KMS-11 (cell line): Measurements from ENCODE around the gene DIABLO.
A peak's percentile ranks its signal among the peaks of the same experiment; 100 is the strongest.

Experiments
- H2AFZ ChIP-seq: fragments of 200-600 bp; sonication (generic); 2 replicates; pipeline ENCODE4 v1.6.1; 2016; ENCODE audit warnings: antibody characterized with exemption, mixed run types, low read depth
- H3K27ac ChIP-seq: fragments of 200-600 bp; sonication (generic); 2 replicates; pipeline ENCODE4 v1.6.1; 2016; ENCODE audit warnings: mild to moderate bottlenecking, mixed run types
- H3K27me3 ChIP-seq: fragments of 200-600 bp; sonication (generic); 2 replicates; pipeline ENCODE4 v1.6.1; 2017; ENCODE audit warnings: mild to moderate bottlenecking, low read depth, mixed run types, moderate library complexity; ENCODE audit not compliant: insufficient read depth
- H3K36me3 ChIP-seq: fragments of 200-600 bp; sonication (generic); 2 replicates; pipeline ENCODE4 v1.6.1; 2017; ENCODE audit warnings: mild to moderate bottlenecking, mixed run types; ENCODE audit not compliant: insufficient read depth
- H3K4me1 ChIP-seq: fragments of 200-600 bp; sonication (generic); 2 replicates; pipeline ENCODE4 v1.6.1; 2016; ENCODE audit warnings: mild to moderate bottlenecking, low read depth, mixed run types; ENCODE audit not compliant: poor library complexity, severe bottlenecking
- H3K4me2 ChIP-seq: fragments of 200-600 bp; sonication (generic); 2 replicates; pipeline ENCODE4 v1.7.0; 2016; ENCODE audit warnings: mild to moderate bottlenecking, mixed run types
- H3K4me3 ChIP-seq: fragments of 200-600 bp; sonication (generic); IDR thresholded peaks from 2 replicates; pipeline ENCODE4 v1.6.1; 2017; ENCODE audit warnings: low read depth, low read length, mixed read lengths; ENCODE audit not compliant: insufficient read depth
- H3K79me2 ChIP-seq: fragments of 200-600 bp; sonication (generic); 2 replicates; pipeline ENCODE4 v1.6.1; 2016; ENCODE audit warnings: low read depth, mixed run types; ENCODE audit not compliant: insufficient read depth
- H3K9ac ChIP-seq: fragments of 200-600 bp; sonication (generic); 2 replicates; pipeline ENCODE4 v1.6.1; 2016; ENCODE audit warnings: mild to moderate bottlenecking, mixed run types
- H4K20me1 ChIP-seq: fragments of 200-600 bp; sonication (generic); 2 replicates; pipeline ENCODE4 v1.6.1; 2016; ENCODE audit warnings: mild to moderate bottlenecking, mixed run types; ENCODE audit not compliant: insufficient read depth
- TF ChIP-seq, protein P1 (sequence below): fragments of 200-600 bp; sonication (generic); conservative IDR thresholded peaks from 2 replicates; pipeline ENCODE4 v1.6.1; 2017; ENCODE audit warnings: low read depth, mild to moderate bottlenecking, antibody characterized with exemption, low read length, moderate library complexity, mixed read lengths

Gene DIABLO

DNA sequence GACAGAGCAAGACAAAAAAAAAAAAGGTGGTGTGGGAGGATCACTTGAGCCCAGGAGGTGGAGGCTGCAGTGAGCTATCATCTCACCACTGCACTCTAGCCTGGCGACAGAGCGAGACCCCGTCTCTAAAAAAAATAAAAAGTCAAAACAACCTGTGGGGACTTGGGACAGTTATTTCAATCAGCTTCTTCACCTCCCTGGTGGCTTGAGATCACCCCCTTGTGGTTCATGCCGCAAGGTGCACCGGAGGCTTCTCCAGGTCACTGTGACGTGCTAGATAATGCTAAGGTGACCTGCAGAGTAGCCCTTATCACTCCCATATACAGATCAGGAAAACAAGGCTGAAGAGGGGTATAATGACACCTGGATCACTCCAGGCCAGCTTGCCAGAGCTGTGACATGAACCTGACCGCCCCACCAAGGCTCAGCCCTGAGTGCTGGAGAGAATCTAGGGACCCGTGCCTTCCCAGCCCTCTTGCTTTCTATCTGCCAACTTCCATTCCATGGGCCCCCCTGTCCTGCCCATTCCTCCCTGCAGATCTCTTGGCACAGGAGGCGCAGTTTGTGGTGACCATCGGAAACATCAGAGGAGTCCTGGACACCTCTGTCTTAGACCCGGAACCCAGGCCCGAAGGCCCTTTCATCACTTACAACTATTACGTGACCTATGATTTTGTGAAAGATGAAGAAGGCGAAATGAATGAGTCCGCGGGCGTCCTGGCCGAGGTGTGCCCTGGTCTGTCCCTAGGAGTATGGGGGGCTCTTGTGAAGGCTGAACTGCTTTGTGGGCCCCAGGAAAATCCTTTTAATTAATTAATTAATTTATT lies 34.8 kb downstream of the DIABLO start:
- Histone ChIP-seq H3K4me3 (no peak overlapping the region), H3K9ac (no peak overlapping the region), H3K4me2 (no peak overlapping the region), H3K79me2 (no peaks in the 10 kb centered on the region), H3K4me1 (no peaks in the 10 kb centered on the region), H2AFZ (peak overlapping the region; percentile 41; the same call in 1 of the 2 replicates), H3K27ac (no peak overlapping the region), H3K36me3 (no peaks in the 10 kb centered on the region), H4K20me1 (no peaks in the 10 kb centered on the region), H3K27me3 (no peaks in the 10 kb centered on the region)
- TF ChIP-seq, protein P1, sequence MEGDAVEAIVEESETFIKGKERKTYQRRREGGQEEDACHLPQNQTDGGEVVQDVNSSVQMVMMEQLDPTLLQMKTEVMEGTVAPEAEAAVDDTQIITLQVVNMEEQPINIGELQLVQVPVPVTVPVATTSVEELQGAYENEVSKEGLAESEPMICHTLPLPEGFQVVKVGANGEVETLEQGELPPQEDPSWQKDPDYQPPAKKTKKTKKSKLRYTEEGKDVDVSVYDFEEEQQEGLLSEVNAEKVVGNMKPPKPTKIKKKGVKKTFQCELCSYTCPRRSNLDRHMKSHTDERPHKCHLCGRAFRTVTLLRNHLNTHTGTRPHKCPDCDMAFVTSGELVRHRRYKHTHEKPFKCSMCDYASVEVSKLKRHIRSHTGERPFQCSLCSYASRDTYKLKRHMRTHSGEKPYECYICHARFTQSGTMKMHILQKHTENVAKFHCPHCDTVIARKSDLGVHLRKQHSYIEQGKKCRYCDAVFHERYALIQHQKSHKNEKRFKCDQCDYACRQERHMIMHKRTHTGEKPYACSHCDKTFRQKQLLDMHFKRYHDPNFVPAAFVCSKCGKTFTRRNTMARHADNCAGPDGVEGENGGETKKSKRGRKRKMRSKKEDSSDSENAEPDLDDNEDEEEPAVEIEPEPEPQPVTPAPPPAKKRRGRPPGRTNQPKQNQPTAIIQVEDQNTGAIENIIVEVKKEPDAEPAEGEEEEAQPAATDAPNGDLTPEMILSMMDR = peak; percentile 62

DNA sequence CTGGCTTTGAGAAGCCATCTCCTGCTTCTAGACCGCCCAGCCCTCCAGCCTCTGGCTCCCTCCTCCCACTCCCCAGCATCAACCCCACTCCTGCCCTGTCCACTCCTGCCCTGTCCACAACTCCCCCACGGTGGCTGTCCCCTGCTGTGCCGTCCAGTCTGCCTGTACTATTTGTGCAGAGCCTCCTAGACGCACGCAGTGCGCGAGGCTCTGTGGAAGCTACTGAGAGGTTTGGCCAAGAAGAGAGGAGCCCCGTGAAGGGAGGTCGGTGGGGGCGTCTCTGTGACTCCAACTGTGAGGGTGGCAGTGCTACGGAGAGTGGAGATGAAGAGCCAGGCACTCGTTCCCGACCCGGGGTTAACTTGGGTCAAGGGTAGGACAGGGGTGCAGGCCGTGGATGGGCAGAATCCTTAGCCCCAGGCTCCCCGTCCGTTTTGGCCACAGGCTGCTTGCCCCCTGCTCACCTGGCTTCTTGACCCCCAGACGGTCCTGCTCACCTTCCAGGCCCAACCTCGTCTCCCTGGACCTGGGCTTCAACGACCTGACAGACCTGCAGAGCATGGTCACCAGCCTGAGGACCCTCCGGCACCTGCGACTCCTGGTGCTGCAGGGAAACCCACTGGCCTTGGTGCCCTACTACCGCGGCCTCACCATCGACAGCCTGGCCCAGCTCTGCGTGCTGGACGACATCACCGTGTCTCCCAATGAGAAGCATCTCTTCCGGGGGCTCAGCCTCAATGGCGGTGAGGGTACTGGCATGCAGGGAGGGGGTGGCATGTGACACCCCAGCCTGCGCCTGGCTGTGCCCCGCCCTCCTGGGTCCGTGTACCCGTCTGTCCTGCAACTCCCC lies 36.0 kb downstream of the DIABLO start:
- Histone ChIP-seq H3K4me1 (no peaks in the 10 kb centered on the region), H3K79me2 (no peaks in the 10 kb centered on the region), H2AFZ (no peak overlapping the region), H3K27me3 (no peaks in the 10 kb centered on the region), H3K27ac (no peak overlapping the region), H3K36me3 (no peaks in the 10 kb centered on the region), H3K9ac (no peak overlapping the region), H4K20me1 (no peaks in the 10 kb centered on the region), H3K4me2 (no peak overlapping the region), H3K4me3 (no peak overlapping the region)
- TF ChIP-seq, protein P1 = no peak

DNA sequence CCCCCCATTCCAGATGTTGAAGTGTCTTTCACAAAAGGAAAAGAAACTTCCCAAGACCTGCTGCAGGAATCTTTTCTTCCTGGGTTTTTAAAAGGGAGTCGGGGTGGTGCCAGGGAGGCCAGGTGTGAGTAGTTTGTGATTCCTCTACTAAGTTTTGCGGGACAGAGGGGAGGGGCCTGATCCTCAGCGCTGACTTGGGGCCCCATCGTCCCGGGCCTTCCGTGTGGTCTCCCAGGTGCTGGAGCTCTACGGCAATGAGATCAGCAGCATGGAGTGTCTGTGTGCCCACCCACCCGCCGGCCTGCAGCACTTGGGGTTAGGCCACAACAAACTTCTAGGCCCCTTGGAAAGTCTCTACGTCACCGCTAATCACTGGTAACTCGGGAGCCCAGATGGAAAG lies 38.4 kb downstream of the DIABLO start:
- Histone ChIP-seq H3K9ac (no peak overlapping the region), H3K79me2 (no peaks in the 10 kb centered on the region), H3K27ac (no peak overlapping the region), H3K27me3 (no peaks in the 10 kb centered on the region), H3K4me1 (no peaks in the 10 kb centered on the region), H3K36me3 (no peaks in the 10 kb centered on the region), H4K20me1 (no peaks in the 10 kb centered on the region), H3K4me3 (no peak overlapping the region), H3K4me2 (no peak overlapping the region), H2AFZ (no peak overlapping the region)
- TF ChIP-seq, protein P1 = no peak

DNA sequence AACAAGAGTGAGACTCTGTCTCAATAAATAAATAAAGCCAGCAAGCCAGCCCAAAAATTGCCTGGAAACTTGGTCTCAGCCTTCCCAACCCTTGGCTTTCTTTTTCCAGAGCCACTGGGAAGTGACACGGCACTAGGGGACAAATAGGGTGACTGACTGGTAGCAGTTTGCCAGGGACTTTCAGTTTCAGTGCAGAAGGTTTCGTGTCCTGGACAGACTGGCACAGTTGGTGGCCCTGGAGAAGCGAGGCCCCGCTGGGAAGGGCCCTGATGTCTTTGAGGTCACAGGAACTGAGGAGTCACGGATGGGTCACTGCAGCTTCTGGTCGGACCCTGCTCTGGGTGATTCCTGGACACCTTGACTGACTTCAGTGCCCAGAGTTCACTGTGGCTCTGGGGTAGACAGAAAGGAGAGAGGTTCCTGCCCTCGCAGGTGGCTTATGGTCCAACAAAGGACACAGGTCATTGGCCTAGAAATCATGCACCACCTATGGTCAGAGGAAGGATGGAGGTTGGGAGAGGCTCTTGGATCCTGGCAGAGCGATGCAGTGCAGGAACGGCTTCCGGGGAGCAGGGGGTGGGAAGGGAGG lies 40.3 kb downstream of the DIABLO start:
- no peaks in the 10 kb centered on the region for H4K20me1 ChIP-seq
- H3K36me3 ChIP-seq = no peaks in the 10 kb centered on the region
- TF ChIP-seq, protein P1 = no peak
- H3K79me2 ChIP-seq = no peaks in the 10 kb centered on the region
- H2AFZ ChIP-seq = no peak overlapping the region
- H3K4me1 ChIP-seq = no peaks in the 10 kb centered on the region
- H3K27ac ChIP-seq = no peak overlapping the region
- H3K9ac ChIP-seq = no peak overlapping the region
- no peak overlapping the region for H3K4me2 ChIP-seq
- H3K27me3 ChIP-seq = no peaks in the 10 kb centered on the region
- H3K4me3 ChIP-seq = no peak overlapping the region
